K562 (cell line): ENCODE data around the gene FAM110D. TPM values are rescaled to one million over a fixed set of nuclear protein-coding genes. Genes with fewer than 3 reads are reported as not detected.
A peak's percentile ranks its signal among the peaks of the same experiment; 100 is the strongest.

ENCODE experiments used
- CCAR2 ChIP-seq: fragments of 200-400 bp; formaldehyde crosslinking; IDR thresholded peaks from 2 replicates; pipeline ENCODE4 v1.6.1; 2017; ENCODE audit warnings: mild to moderate bottlenecking, low read depth, low read length
- CTBP1 ChIP-seq: fragments of 450-650 bp; IDR thresholded peaks from 2 replicates; pipeline ENCODE4 v1.6.1; 2016; ENCODE audit warnings: borderline replicate concordance
- E2F3 ChIP-seq: fragments of 250-450 bp; sonication (Bioruptor Pico); IDR thresholded peaks from 2 replicates; pipeline ENCODE4 v1.4.0; 2020; ENCODE audit warnings: mild to moderate bottlenecking
- FIP1L1 ChIP-seq: fragments of 200-400 bp; formaldehyde crosslinking; IDR thresholded peaks from 2 replicates; pipeline ENCODE4 v1.6.1; 2018; ENCODE audit warnings: mild to moderate bottlenecking, low read depth, low read length; ENCODE audit not compliant: poor library complexity, severe bottlenecking
- HLTF ChIP-seq: fragments of 450-650 bp; IDR thresholded peaks from 2 replicates; pipeline ENCODE4 v1.6.1; 2016
- JUND ChIP-seq, 2 experiments: IDR thresholded peaks; 2 replicates in 1 of 2; 3 replicates in 1 of 2; pipeline ENCODE4 v1.6.1; 2011; ENCODE audit warnings: borderline replicate concordance in 2 of 2, low read depth in 2 of 2, low read length in 2 of 2, improper control_type of control experiment in 1 of 2, missing biosample characterization in 1 of 2, missing genetic modification characterization in 1 of 2, missing genetic modification reagents in 1 of 2
- L3MBTL2 ChIP-seq: fragments of 450-650 bp; IDR thresholded peaks from 2 replicates; pipeline ENCODE4 v1.6.1; 2016; ENCODE audit warnings: mild to moderate bottlenecking, moderate library complexity
- MEIS2 ChIP-seq: fragments of 450-650 bp; IDR thresholded peaks from 2 replicates; pipeline ENCODE4 v1.6.1; 2014; ENCODE audit warnings: mild to moderate bottlenecking; ENCODE audit not compliant: partially characterized antibody
- NR2C1 ChIP-seq, 2 experiments: fragments of 450-650 bp; IDR thresholded peaks; 2 replicates each; pipeline ENCODE4 v1.6.1; 2017; ENCODE audit warnings: mild to moderate bottlenecking in 2 of 2, antibody characterized with exemption in 1 of 2, inconsistent platforms in 1 of 2, missing compliant biosample characterization in 1 of 2, missing genetic modification characterization in 1 of 2
- RBFOX2 ChIP-seq: fragments of 200-400 bp; formaldehyde crosslinking; IDR thresholded peaks from 2 replicates; pipeline ENCODE4 v1.6.1; 2017; ENCODE audit warnings: low read depth, mild to moderate bottlenecking, low read length, moderate library complexity
- SUPT5H ChIP-seq: fragments of 450-650 bp; IDR thresholded peaks from 2 replicates; pipeline ENCODE4 v1.6.1; 2016
- TEAD4 ChIP-seq, 2 experiments: sonication (generic) in 1 of 2; formaldehyde crosslinking in 1 of 2; IDR thresholded peaks; 2 replicates each; pipeline versions ENCODE4 v1.6.1 to v1.8.0; 2012 to 2022; ENCODE audit warnings: borderline replicate concordance in 1 of 2, inconsistent platforms in 1 of 2, low read length in 1 of 2, mild to moderate bottlenecking in 1 of 2, missing genetic modification reagents in 1 of 2
- TFAM ChIP-seq: fragments of 250-450 bp; sonication (Bioruptor Pico); conservative IDR thresholded peaks from 2 replicates; pipeline ENCODE4 v1.5.0; 2021; ENCODE audit warnings: mild to moderate bottlenecking, moderate library complexity
- polyA plus RNA-seq, 8 experiments: library from polyadenylated mRNA; depleted of rRNA in 4 of 8; stranded (reverse) in 5 of 8; unstranded in 3 of 8; fragments of >200 nt; fragmentation: Nextera tagmentation in 2 of 8; fragmentation: Illumina TruSeq in 1 of 8; extraction: Ambion mirVana in 2 of 8; extraction: Trizol in 1 of 8; gene quantifications; 2 replicates each; pipeline versions ENCODE4 v1.2.1 to v1.2.3, GENCODE V29; 2011 to 2014; ENCODE audit warnings: inconsistent platforms in 1 of 8, missing spikeins in 1 of 8
- total RNA-seq, 7 experiments: library from RNA; depleted of rRNA in 6 of 7; stranded (reverse); fragments of >200 nt in 6 of 7; fragmentation: Illumina TruSeq in 2 of 7; extraction: Trizol in 2 of 7; gene quantifications; 2 replicates each; pipeline versions ENCODE4 v1.2.1 to v1.2.3, GENCODE V29; 2011 to 2021; ENCODE audit warnings: low replicate concordance in 1 of 7
- TF ChIP-seq, protein P1 (sequence below): fragments of 250-450 bp; sonication (Bioruptor Pico); IDR thresholded peaks from 2 replicates; pipeline ENCODE4 v1.9.0; 2021; ENCODE audit warnings: mild to moderate bottlenecking, inconsistent platforms
- TF ChIP-seq, protein P2 (sequence below): fragments of 250-450 bp; sonication (Bioruptor Pico); IDR thresholded peaks from 2 replicates; pipeline ENCODE4 v1.5.0; 2021
- TF ChIP-seq, protein P3 (sequence below): fragments of 450-650 bp; IDR thresholded peaks from 2 replicates; pipeline ENCODE4 v1.6.1; 2018; ENCODE audit not compliant: partially characterized antibody
- TF ChIP-seq, protein P4 (sequence below): fragments of 250-450 bp; sonication (Bioruptor Pico); IDR thresholded peaks from 2 replicates; pipeline ENCODE4 v1.8.0; 2022; ENCODE audit warnings: moderate library complexity, mild to moderate bottlenecking, inconsistent platforms

FAM110D gene
- total and polyA plus RNA-seq, 9 of the 15 experiments (the other 6 are each of a cell fraction or from before 2014, with no cell fraction given): 0.04 to 1.1 (median 0.33) TPM

DNA sequence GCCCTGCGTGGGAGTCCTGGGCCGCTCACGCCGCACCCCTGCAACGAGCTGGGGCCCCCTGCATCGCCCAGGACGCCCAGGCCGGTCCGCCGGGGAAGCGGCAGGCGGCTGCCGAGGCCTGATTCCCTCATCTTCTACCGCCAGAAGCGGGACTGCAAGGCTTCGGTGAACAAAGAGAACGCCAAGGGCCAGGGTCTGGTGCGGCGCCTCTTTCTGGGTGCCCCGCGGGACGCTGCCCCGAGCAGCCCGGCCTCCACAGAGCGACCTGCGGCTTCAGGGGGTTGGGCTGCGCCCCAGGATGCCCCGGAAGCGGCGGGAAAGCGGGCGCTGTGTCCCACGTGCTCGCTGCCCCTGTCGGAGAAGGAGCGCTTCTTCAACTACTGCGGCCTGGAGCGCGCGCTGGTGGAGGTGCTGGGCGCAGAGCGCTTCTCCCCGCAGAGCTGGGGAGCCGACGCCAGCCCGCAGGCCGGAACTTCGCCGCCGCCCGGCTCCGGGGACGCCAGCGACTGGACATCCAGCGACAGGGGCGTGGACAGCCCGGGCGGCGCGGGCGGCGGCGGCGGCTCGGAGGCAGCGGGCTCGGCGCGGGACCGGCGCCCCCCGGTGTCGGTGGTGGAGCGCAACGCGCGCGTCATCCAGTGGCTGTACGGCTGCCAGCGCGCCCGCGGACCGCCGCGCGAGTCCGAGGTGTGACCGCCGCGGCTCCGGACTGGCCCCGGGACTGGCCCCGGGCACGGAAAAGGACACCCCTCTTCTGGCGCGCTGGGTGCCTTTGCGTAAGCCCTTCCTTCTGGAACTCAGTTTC lies 2.7 kb downstream of the FAM110D start (continued):
- TF ChIP-seq, protein P1, sequence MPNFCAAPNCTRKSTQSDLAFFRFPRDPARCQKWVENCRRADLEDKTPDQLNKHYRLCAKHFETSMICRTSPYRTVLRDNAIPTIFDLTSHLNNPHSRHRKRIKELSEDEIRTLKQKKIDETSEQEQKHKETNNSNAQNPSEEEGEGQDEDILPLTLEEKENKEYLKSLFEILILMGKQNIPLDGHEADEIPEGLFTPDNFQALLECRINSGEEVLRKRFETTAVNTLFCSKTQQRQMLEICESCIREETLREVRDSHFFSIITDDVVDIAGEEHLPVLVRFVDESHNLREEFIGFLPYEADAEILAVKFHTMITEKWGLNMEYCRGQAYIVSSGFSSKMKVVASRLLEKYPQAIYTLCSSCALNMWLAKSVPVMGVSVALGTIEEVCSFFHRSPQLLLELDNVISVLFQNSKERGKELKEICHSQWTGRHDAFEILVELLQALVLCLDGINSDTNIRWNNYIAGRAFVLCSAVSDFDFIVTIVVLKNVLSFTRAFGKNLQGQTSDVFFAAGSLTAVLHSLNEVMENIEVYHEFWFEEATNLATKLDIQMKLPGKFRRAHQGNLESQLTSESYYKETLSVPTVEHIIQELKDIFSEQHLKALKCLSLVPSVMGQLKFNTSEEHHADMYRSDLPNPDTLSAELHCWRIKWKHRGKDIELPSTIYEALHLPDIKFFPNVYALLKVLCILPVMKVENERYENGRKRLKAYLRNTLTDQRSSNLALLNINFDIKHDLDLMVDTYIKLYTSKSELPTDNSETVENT (CRISPR knock-in tag): 0 out of 2 replicates have a peak, but pooled peaks have one; percentile 63
- TF ChIP-seq CCAR2: no peak
- peak; percentile 99 for TF ChIP-seq L3MBTL2
- TF ChIP-seq TEAD4 (IDR thresholded peaks at IDR 0.05; ENCODE audit: low read length): no peak
- 0 out of 2 replicates have a peak, but pooled peaks have one; percentile 85 for TF ChIP-seq TEAD4 (CRISPR knock-in tag; IDR thresholded peaks at IDR 0.05; ENCODE audit: borderline replicate concordance)
- peak; percentile 68 for TF ChIP-seq SUPT5H
- TF ChIP-seq RBFOX2: peak; percentile 92
- peak; percentile 98 for TF ChIP-seq CTBP1
- TF ChIP-seq, protein P2, sequence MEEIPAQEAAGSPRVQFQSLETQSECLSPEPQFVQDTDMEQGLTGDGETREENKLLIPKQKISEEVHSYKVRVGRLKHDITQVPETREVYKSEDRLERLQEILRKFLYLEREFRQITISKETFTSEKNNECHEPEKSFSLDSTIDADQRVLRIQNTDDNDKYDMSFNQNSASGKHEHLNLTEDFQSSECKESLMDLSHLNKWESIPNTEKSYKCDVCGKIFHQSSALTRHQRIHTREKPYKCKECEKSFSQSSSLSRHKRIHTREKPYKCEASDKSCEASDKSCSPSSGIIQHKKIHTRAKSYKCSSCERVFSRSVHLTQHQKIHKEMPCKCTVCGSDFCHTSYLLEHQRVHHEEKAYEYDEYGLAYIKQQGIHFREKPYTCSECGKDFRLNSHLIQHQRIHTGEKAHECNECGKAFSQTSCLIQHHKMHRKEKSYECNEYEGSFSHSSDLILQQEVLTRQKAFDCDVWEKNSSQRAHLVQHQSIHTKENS (CRISPR knock-in tag): no peak
- TF ChIP-seq, protein P3, sequence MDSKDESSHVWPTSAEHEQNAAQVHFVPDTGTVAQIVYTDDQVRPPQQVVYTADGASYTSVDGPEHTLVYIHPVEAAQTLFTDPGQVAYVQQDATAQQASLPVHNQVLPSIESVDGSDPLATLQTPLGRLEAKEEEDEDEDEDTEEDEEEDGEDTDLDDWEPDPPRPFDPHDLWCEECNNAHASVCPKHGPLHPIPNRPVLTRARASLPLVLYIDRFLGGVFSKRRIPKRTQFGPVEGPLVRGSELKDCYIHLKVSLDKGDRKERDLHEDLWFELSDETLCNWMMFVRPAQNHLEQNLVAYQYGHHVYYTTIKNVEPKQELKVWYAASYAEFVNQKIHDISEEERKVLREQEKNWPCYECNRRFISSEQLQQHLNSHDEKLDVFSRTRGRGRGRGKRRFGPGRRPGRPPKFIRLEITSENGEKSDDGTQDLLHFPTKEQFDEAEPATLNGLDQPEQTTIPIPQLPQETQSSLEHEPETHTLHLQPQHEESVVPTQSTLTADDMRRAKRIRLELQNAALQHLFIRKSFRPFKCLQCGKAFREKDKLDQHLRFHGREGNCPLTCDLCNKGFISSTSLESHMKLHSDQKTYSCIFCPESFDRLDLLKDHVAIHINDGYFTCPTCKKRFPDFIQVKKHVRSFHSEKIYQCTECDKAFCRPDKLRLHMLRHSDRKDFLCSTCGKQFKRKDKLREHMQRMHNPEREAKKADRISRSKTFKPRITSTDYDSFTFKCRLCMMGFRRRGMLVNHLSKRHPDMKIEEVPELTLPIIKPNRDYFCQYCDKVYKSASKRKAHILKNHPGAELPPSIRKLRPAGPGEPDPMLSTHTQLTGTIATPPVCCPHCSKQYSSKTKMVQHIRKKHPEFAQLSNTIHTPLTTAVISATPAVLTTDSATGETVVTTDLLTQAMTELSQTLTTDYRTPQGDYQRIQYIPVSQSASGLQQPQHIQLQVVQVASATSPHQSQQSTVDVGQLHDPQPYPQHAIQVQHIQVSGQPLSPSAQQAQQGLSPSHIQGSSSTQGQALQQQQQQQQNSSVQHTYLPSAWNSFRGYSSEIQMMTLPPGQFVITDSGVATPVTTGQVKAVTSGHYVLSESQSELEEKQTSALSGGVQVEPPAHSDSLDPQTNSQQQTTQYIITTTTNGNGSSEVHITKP: no peak
- TF ChIP-seq FIP1L1: peak; percentile 21
- TF ChIP-seq TFAM: no peak
- TF ChIP-seq JUND (IDR thresholded peaks at IDR 0.05; ENCODE audit: borderline replicate concordance, low read depth, low read length): 0 out of 2 replicates have a peak, but pooled peaks have one; percentile 2
- TF ChIP-seq JUND (tag; IDR thresholded peaks at IDR 0.05; ENCODE audit: borderline replicate concordance, low read depth, low read length): no peak
- TF ChIP-seq E2F3 (CRISPR knock-in tag): peak; percentile 86
- peak; percentile 27 for TF ChIP-seq MEIS2
- TF ChIP-seq, protein P4, sequence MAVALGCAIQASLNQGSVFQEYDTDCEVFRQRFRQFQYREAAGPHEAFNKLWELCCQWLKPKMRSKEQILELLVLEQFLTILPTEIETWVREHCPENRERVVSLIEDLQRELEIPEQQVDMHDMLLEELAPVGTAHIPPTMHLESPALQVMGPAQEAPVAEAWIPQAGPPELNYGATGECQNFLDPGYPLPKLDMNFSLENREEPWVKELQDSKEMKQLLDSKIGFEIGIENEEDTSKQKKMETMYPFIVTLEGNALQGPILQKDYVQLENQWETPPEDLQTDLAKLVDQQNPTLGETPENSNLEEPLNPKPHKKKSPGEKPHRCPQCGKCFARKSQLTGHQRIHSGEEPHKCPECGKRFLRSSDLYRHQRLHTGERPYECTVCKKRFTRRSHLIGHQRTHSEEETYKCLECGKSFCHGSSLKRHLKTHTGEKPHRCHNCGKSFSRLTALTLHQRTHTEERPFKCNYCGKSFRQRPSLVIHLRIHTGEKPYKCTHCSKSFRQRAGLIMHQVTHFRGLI (CRISPR knock-in tag): 0 out of 2 replicates have a peak, but pooled peaks have one; percentile 57
- peak; percentile 22; the same call in 1 of the 2 replicates for TF ChIP-seq HLTF
- no peak for TF ChIP-seq NR2C1 (IDR thresholded peaks at IDR 0.05)
- 0 out of 2 replicates have a peak, but pooled peaks have one; percentile 23 for TF ChIP-seq NR2C1 (tag; IDR thresholded peaks at IDR 0.05)
